ENCODE data around the gene ZEB2.

DNA sequence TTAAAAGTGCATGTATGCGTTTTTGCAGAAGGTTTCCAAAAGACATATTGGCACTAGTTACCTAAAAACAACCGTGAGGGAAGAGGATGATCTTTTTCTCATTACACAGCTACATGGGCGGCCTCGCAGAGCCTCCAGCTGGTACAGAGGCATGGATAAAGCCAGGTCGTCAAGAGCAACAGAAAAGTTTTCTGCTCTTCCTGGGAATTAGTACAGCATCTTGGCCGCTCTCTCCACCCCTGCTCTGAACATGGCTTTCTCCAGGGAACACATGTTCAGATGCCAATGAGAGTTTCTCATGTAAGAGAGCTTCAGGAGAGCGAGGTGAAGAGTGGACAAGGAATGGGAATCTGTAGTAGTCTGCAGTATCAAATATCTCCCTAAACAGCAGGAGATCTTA, 108.4 kb downstream of the ZEB2 start:
- TF ChIP-seq, protein P1, sequence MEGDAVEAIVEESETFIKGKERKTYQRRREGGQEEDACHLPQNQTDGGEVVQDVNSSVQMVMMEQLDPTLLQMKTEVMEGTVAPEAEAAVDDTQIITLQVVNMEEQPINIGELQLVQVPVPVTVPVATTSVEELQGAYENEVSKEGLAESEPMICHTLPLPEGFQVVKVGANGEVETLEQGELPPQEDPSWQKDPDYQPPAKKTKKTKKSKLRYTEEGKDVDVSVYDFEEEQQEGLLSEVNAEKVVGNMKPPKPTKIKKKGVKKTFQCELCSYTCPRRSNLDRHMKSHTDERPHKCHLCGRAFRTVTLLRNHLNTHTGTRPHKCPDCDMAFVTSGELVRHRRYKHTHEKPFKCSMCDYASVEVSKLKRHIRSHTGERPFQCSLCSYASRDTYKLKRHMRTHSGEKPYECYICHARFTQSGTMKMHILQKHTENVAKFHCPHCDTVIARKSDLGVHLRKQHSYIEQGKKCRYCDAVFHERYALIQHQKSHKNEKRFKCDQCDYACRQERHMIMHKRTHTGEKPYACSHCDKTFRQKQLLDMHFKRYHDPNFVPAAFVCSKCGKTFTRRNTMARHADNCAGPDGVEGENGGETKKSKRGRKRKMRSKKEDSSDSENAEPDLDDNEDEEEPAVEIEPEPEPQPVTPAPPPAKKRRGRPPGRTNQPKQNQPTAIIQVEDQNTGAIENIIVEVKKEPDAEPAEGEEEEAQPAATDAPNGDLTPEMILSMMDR (IDR thresholded peaks at IDR 0.05; ENCODE audit: borderline replicate concordance, extremely low read depth, low read length, poor library complexity, severe bottlenecking), result no peak
- TF ChIP-seq EZH2 (IDR thresholded peaks at IDR 0.05; ENCODE audit: borderline replicate concordance, low read depth, low read length, severe bottlenecking), result no peak
